Heart left ventricle (tissue), 16 donors: ENCODE results near the gene ASB10. TPM values are rescaled to one million over a fixed set of nuclear protein-coding genes. Genes with fewer than 3 reads are reported as not detected.

Experiments used
- ATAC-seq, 4 donors: fragments of 200-7000 bp; cut with Tn5 transposase; one replicate each; pipeline ENCODE4 v1.9.1; 2020 to 2022; ENCODE audit warnings: moderate library complexity in 4 of 4, mild to moderate bottlenecking in 3 of 4, moderate number of reproducible peaks in 1 of 4
- DNase-seq, 5 donors: peaks; one replicate each; pipeline ENCODE4 v3.0.0-alpha.2; 2020
- H3K27ac ChIP-seq, 12 donors: fragments of 200-600 bp; sonication (generic) in 4 of 12; one replicate each; pipeline versions ENCODE4 v1.5.0 to v1.8.0; 2016 to 2022; ENCODE audit warnings: mild to moderate bottlenecking in 2 of 12
- H3K27me3 ChIP-seq, 9 donors: fragments of 200-600 bp; sonication (generic) in 2 of 9; one replicate each; pipeline versions ENCODE4 v1.5.1 to v1.8.0; 2016 to 2022; ENCODE audit warnings: mild to moderate bottlenecking in 3 of 9
- H3K36me3 ChIP-seq, 9 donors: fragments of 200-600 bp; sonication (generic) in 2 of 9; one replicate each; pipeline versions ENCODE4 v1.5.0 to v1.8.0; 2018 to 2022; ENCODE audit warnings: mild to moderate bottlenecking in 2 of 9
- H3K4me1 ChIP-seq, 12 donors: fragments of 200-600 bp; sonication (generic) in 4 of 12; one replicate each; pipeline versions ENCODE4 v1.5.0 to v1.8.0; 2016 to 2022; ENCODE audit warnings: mild to moderate bottlenecking in 3 of 12
- H3K4me3 ChIP-seq, 12 donors: fragments of 200-600 bp; sonication (generic) in 4 of 12; one replicate each; pipeline versions ENCODE4 v1.5.0 to v1.8.0; 2017 to 2022; ENCODE audit warnings: mild to moderate bottlenecking in 9 of 12, moderate library complexity in 4 of 12
- H3K9me3 ChIP-seq, 12 donors: fragments of 200-600 bp; sonication (generic) in 4 of 12; one replicate each; pipeline versions ENCODE4 v1.5.0 to v1.8.0; 2016 to 2022; ENCODE audit warnings: mild to moderate bottlenecking in 1 of 12
- POLR2A ChIP-seq, 2 donors: fragments of 450-650 bp; IDR thresholded peaks; one replicate each; pipeline ENCODE4 v1.6.1; 2017; ENCODE audit warnings: antibody characterized with exemption in 2 of 2, mild to moderate bottlenecking in 2 of 2, moderate library complexity in 2 of 2
- WGBS, 4 donors: extraction: QIAGEN DNeasy Blood & Tissue Kit in 2 of 4; methylation state at CpG; one replicate each; pipeline versions ENCODE4 v1.1.5 to v1.1.7; 2013 to 2018; 5-methylcytosine and 5-hydroxymethylcytosine counted together
- intact Hi-C, 10 donors: fragments of 100-400 bp; cut with DNase I; formaldehyde crosslinking; loops; one replicate each; pipeline versions ENCODE4 v1.11.1 to v1.14.2; 2022
- polyA plus RNA-seq, 2 donors: library from polyadenylated mRNA; stranded (reverse); fragments of 200-250 nt; gene quantifications; one replicate each; pipeline ENCODE4 v1.2.3, GENCODE V29; 2013
- total RNA-seq, 9 donors: library from RNA; depleted of rRNA in 2 of 9; stranded (reverse); fragments of >200 nt in 2 of 9; fragmentation: NEBNext Ultra II Directional in 3 of 9; extraction: Animal tissue kit (Norgen Biotek cat#: 25700) in 3 of 9; gene quantifications; one replicate each; pipeline versions ENCODE4 v1.1.0 to v1.2.4, GENCODE V29; 2016 to 2023
- TF ChIP-seq, protein P1 (sequence below), 12 donors: fragments of 200-600 bp; sonication (generic) in 4 of 12; IDR thresholded peaks; one replicate each; pipeline versions ENCODE4 v1.5.0 to v1.8.0; 2018 to 2022; ENCODE audit warnings: antibody characterized with exemption in 12 of 12, mild to moderate bottlenecking in 5 of 12
- donor health status: ischemic (EF 13 %, LVEDD 7.1; RV severe dilation, severe dysfunction).
- donor health status: healthy with polysubstance abuse.
- donor health status: DM: no; HTN: yes; CAD: no.
- donor health status: DM: no; HTN: no; CAD: no.
- donor health status: ischemic (EF 25% LVEDD 6.9; RV normal size, moderate dysfunction).
- donor health status: ischemic (EF 25% LVEDD 5.7; RV mildly dilated, moderate dysfunction).
- donor health status: healthy.
- donor health status: DM: yes; HTN: yes; CAD: no.
- donor health status: ischemic (EF 35%, LVEDD 5.7; RV mildly dilated, moderate dysfunction).
- donor health status: nonischemic (EF 11% LVEDD 7.7; RV severe dilation, severe dysfunction).
- donor health status: DM: yes; HTN: yes; CAD: no.
- donor health status: PGD.
- donor health status: ischemic (EF 29% LVEDD 5.4; RV normal size, mild dysfunction).
- donor health status: nonischemic (EF 23%, LVEDD 6.1; RV moderate dilation, normal function).

Gene ASB10
- total and polyA plus RNA-seq, 11 donors, result 6.9 to 37.1 (median 25.5) TPM

DNA sequence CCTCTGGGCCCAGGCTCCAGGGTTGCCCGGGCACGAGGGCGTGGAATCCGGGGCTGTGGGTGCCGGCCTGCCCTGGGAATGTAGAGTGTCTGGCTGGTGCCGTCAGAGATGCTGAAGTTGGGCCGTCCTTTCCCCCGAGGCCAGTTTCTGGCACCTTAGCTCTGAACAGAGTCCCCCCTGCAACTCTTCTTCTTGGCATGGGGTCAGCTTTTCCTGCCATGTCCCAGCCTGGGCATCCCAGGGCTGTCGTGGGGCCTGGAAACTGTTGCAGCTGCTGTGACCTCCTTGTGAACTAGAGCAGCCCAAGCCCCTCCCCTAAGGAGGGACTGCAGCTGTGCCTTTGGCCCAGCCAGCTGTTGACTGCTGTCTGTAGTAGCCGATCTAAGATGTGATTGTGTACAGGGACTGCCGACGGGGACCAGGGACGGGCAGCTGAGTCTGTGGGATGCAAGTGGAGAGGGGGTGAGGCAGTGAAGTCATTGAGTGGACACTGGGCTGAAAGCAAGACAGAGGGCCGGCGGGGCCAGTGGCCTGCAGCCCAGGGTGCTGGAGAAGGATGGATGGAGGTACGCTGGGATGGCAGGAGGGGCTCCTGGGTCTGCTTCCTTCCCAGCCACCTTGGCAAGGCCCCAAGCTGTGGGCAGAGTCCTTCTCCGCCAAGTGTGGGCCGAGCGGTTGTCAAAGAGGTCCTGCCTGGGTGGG, 55.3 kb downstream of the ASB10 start:
- peak in 3 of 4 donors; percentile 23 to 58 (median 32) for ATAC-seq
- DNase-seq, result peak in 2 of 5 donors; percentile 39 to 53
- H3K27me3 ChIP-seq, result no peaks in the 10 kb centered on the region
- H3K4me1 ChIP-seq, result peaks cover 0 to 10% (median under 1%) of the 10 kb centered on the region in 12 donors
- 75 to 81% (median 78%) methylated on average over 14 to 19 of the region's 19 CpGs for WGBS, 4 donors
- H3K36me3 ChIP-seq, result peaks cover 0 to 96% (median 71%) of the 10 kb centered on the region in 9 donors
- TF ChIP-seq POLR2A (IDR thresholded peaks at IDR 0.05), result no peak
- TF ChIP-seq, protein P1, sequence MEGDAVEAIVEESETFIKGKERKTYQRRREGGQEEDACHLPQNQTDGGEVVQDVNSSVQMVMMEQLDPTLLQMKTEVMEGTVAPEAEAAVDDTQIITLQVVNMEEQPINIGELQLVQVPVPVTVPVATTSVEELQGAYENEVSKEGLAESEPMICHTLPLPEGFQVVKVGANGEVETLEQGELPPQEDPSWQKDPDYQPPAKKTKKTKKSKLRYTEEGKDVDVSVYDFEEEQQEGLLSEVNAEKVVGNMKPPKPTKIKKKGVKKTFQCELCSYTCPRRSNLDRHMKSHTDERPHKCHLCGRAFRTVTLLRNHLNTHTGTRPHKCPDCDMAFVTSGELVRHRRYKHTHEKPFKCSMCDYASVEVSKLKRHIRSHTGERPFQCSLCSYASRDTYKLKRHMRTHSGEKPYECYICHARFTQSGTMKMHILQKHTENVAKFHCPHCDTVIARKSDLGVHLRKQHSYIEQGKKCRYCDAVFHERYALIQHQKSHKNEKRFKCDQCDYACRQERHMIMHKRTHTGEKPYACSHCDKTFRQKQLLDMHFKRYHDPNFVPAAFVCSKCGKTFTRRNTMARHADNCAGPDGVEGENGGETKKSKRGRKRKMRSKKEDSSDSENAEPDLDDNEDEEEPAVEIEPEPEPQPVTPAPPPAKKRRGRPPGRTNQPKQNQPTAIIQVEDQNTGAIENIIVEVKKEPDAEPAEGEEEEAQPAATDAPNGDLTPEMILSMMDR (IDR thresholded peaks at IDR 0.05), result no peak
- intact Hi-C loops, result no loop called here
- H3K9me3 ChIP-seq, result no peaks in the 10 kb centered on the region
- no peak overlapping the region for H3K4me3 ChIP-seq
- no peak overlapping the region for H3K27ac ChIP-seq

DNA sequence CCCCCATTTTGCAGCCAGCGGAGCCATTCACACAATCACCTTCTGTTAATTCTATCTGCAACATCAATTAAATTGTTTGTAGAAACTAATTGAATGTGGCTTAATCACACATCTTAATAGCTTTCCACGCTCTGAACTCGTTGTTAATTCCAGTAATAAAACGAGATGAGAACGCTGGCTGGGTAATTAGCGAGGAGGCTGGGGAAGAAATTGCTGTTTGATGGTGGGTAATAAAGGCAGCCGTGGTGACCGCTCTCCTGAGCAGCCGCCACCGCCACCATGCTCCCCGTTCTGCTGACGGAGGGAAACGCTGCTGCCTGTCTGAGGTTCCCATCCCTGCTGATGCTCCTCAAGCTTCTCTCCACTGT, 55.8 kb downstream of the ASB10 start:
- 90 to 93% (median 92%) methylated on average over 13 of the region's 13 CpGs for WGBS, 4 donors
- ATAC-seq, result no peak
- peaks cover 0 to 13% (median 0%) of the 10 kb centered on the region in 12 donors for H3K4me1 ChIP-seq
- TF ChIP-seq, protein P1 (IDR thresholded peaks at IDR 0.05), result no peak
- TF ChIP-seq POLR2A (IDR thresholded peaks at IDR 0.05), result no peak
- DNase-seq, result no peak
- no peak overlapping the region for H3K4me3 ChIP-seq
- H3K9me3 ChIP-seq, result no peaks in the 10 kb centered on the region
- intact Hi-C loops, result no loop called here
- H3K27ac ChIP-seq, result no peak overlapping the region
- no peaks in the 10 kb centered on the region for H3K27me3 ChIP-seq
- peaks cover 0 to 92% (median 69%) of the 10 kb centered on the region in 9 donors for H3K36me3 ChIP-seq

- WGBS, 4 donors, result 93 to 96% (median 95%) methylated on average over 16 to 17 of the region's 17 CpGs
- Histone ChIP-seq H3K4me3 (no peak overlapping the region), H3K9me3 (no peaks in the 10 kb centered on the region), H3K4me1 (peaks cover 0 to 18% (median 1%) of the 10 kb centered on the region in 12 donors), H3K36me3 (peaks cover 0 to 88% (median 64%) of the 10 kb centered on the region in 9 donors), H3K27me3 (no peaks in the 10 kb centered on the region), H3K27ac (no peak overlapping the region)
- TF ChIP-seq, protein P1 (IDR thresholded peaks at IDR 0.05), result no peak
- TF ChIP-seq POLR2A (IDR thresholded peaks at IDR 0.05), result no peak
- DNase-seq (peak in 3 of 5 donors; percentile 11 to 45 (median 16)), ATAC-seq (no peak)
- intact Hi-C loops, result no loop called here
These were observed 56.3 kb downstream of the ASB10 start for GRCh38 chr7:151130741-151131157.

GRCh38 chr7:151129960-151130591, 57.0 kb downstream of the ASB10 start:
- H3K9me3 ChIP-seq, result no peaks in the 10 kb centered on the region
- peaks cover 0 to 82% (median 58%) of the 10 kb centered on the region in 9 donors for H3K36me3 ChIP-seq
- DNase-seq (peak in 1 of 5 donors; percentile 15), ATAC-seq (no peak)
- TF ChIP-seq, protein P1 (IDR thresholded peaks at IDR 0.05), result no peak
- TF ChIP-seq POLR2A (IDR thresholded peaks at IDR 0.05), result no peak
- intact Hi-C loops, result loop anchor here in 4 of 10 donors (10.0 kb wide), 1 partner anchor 115 kb away; the partner anchor contains the start of gene SMARCD3 (in 4 of the 4)
- no peaks in the 10 kb centered on the region for H3K27me3 ChIP-seq
- 91 to 98% (median 94%) methylated on average over 9 of the region's 9 CpGs for WGBS, 4 donors
- H3K4me3 ChIP-seq, result no peak overlapping the region
- H3K4me1 ChIP-seq, result peaks cover 0 to 25% (median 6%) of the 10 kb centered on the region in 12 donors
- no peak overlapping the region for H3K27ac ChIP-seq
